Mucosa of descending colon (tissue), 3 donors: ENCODE results near the gene MBD3L5. TPM values are rescaled to one million over a fixed set of nuclear protein-coding genes. Genes with fewer than 3 reads are reported as not detected.
"Not testable (repeated sequence)": the region's sequence is repeated elsewhere in the genome, so short reads cannot be mapped to it uniquely, and the experiment has no call there.

Experiments
- ATAC-seq: fragments of 200-7000 bp; cut with Tn5 transposase; one replicate; pipeline ENCODE4 v1.9.1; 2020; ENCODE audit warnings: mild to moderate bottlenecking, moderate library complexity
- DNase-seq, 3 donors: peaks; one replicate each; pipeline ENCODE4 v3.0.0-alpha.2; 2020
- H3K36me3 ChIP-seq: fragments of 200-600 bp; one replicate; pipeline ENCODE4 v1.8.0; 2021; ENCODE audit warnings: low read depth, mild to moderate bottlenecking
- H3K4me1 ChIP-seq: fragments of 200-600 bp; one replicate; pipeline ENCODE4 v1.8.0; 2021; ENCODE audit warnings: low read depth, mild to moderate bottlenecking
- H3K4me3 ChIP-seq: fragments of 200-600 bp; one replicate; pipeline ENCODE4 v1.8.0; 2021; ENCODE audit warnings: mild to moderate bottlenecking
- H3K9me3 ChIP-seq: fragments of 200-600 bp; one replicate; pipeline ENCODE4 v1.8.0; 2021; ENCODE audit warnings: mild to moderate bottlenecking
- CTCF ChIP-seq: fragments of 200-600 bp; IDR thresholded peaks from one replicate; pipeline ENCODE4 v1.8.0; 2022; ENCODE audit warnings: antibody characterized with exemption, mild to moderate bottlenecking
- intact Hi-C, 2 donors: fragments of 100-400 bp; cut with DNase I in 1 of 2; cut with micrococcal nuclease in 1 of 2; formaldehyde crosslinking; loops; one replicate each; pipeline versions ENCODE4 v1.11.0 to v1.11.1; 2022; cut with DNase I, micrococcal nuclease
- total RNA-seq, 3 donors: library from RNA; stranded (reverse); fragmentation: NEBNext Ultra II Directional in 2 of 3; extraction: Animal tissue kit (Norgen Biotek cat#: 25700) in 2 of 3; gene quantifications; one replicate each; pipeline versions ENCODE4 v1.2.1 to v1.2.4, GENCODE V29; 2021 to 2023
- donor health status: DM: no; HTN: no; CAD: no; lungs with moderate emphysema.
- donor health status: DM: no; HTN: no; CAD: no.
- donor health status: DM: no; HTN: yes; CAD: no.

The MBD3L5 gene
- total RNA-seq, 3 donors from 2014 or later = not detected

- H3K36me3 ChIP-seq = no peaks in the 10 kb centered on the region
- ATAC-seq = no peak
- H3K9me3 ChIP-seq = no peaks in the 10 kb centered on the region
- no peak overlapping the region for H3K4me3 ChIP-seq
- no peak for TF ChIP-seq CTCF
- no peaks in the 10 kb centered on the region for H3K4me1 ChIP-seq
- intact Hi-C loops = no loop called here
- DNase-seq = no peak
Measured at GRCh38 chr19:7063764-7064418, 33.5 kb downstream of the MBD3L5 start.

- H3K9me3 ChIP-seq, ATAC-seq, H3K4me3 ChIP-seq, H3K36me3 ChIP-seq, intact Hi-C loops, H3K4me1 ChIP-seq: not testable (repeated sequence)
- peak in 2 of 3 donors; percentile 37 to 41 for DNase-seq
Measured at GRCh38 chr19:7067122-7067521, 36.7 kb downstream of the MBD3L5 start.

- H3K4me3 ChIP-seq = no peak overlapping the region
- ATAC-seq (no peak), DNase-seq (no peak)
- intact Hi-C loops = no loop called here
- H3K36me3 ChIP-seq = peaks cover 2% of the 10 kb centered on the region
- H3K4me1 ChIP-seq = peaks cover 5% of the 10 kb centered on the region
- TF ChIP-seq CTCF = no peak
- H3K9me3 ChIP-seq = no peaks in the 10 kb centered on the region
Measured at GRCh38 chr19:7067716-7068115, 37.3 kb downstream of the MBD3L5 start.

- no peak for TF ChIP-seq CTCF
- H3K36me3 ChIP-seq = peaks cover 5% of the 10 kb centered on the region
- H3K9me3 ChIP-seq = no peaks in the 10 kb centered on the region
- DNase-seq = peak in 2 of 3 donors; percentile 6 to 34
- H3K4me1 ChIP-seq = peaks cover 5% of the 10 kb centered on the region
- no peak for ATAC-seq
- intact Hi-C loops = no loop called here
- no peak overlapping the region for H3K4me3 ChIP-seq
Measured at GRCh38 chr19:7068599-7068998, 38.2 kb downstream of the MBD3L5 start.

- peak; percentile 99 to 100 (median 99) for DNase-seq
- peaks cover 5% of the 10 kb centered on the region for H3K36me3 ChIP-seq
- H3K4me3 ChIP-seq = peak within 1 kb of the TSS; percentile 93
- no peak for TF ChIP-seq CTCF
- peak; percentile 99 for ATAC-seq
- peaks cover 5% of the 10 kb centered on the region for H3K4me1 ChIP-seq
- no peaks in the 10 kb centered on the region for H3K9me3 ChIP-seq
- intact Hi-C loops = no loop called here
Measured at GRCh38 chr19:7069042-7069903, 38.9 kb downstream of the MBD3L5 start, which contains the start of gene ZNF557. ZNF557 (plus strand) TSS chr19:7069703; CDS start chr19:7075075, 5,372 bp downstream.

- TF ChIP-seq CTCF = no peak
- H3K4me3 ChIP-seq = peak overlapping the region; percentile 93
- DNase-seq = no peak
- H3K9me3 ChIP-seq = no peaks in the 10 kb centered on the region
- peak; percentile 20 for ATAC-seq
- peaks cover 6% of the 10 kb centered on the region for H3K36me3 ChIP-seq
- H3K4me1 ChIP-seq = peaks cover 5% of the 10 kb centered on the region
- intact Hi-C loops = no loop called here
Measured at GRCh38 chr19:7069904-7070226, 39.5 kb downstream of the MBD3L5 start.
